GM18499 (cell line): ENCODE data around the gene FGFBP1.
"Not testable (repeated sequence)": the region's sequence is repeated elsewhere in the genome, so short reads cannot be mapped to it uniquely, and the experiment has no call there.

Source experiments
- ATAC-seq: cut with Tn5 transposase; IDR thresholded peaks from one replicate; pipeline ENCODE4 v1.9.1; 2021; ENCODE audit warnings: moderate number of reproducible peaks; ENCODE audit not compliant: insufficient read depth, unreplicated experiment

FGFBP1 gene

DNA sequence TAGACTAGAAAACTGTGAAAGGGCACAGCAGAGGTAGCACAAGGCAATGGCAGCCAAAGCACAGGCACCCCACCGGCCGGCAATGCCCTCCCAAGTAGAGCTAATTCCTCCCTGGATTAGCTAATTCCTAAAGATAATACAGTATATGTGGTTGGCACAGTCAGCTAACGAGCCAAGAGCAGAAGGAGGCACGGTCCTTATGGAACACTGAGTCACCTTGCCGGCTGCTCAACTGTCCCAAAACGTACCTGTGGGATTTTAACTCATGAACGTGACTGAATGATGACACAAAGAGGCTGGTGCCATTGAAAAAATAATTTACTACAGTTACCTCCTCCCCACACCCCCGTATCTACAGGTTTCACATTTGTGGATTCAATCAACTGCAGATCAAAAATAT is 9.1 kb upstream of the FGFBP1 start:
- ATAC-seq = no peak

DNA sequence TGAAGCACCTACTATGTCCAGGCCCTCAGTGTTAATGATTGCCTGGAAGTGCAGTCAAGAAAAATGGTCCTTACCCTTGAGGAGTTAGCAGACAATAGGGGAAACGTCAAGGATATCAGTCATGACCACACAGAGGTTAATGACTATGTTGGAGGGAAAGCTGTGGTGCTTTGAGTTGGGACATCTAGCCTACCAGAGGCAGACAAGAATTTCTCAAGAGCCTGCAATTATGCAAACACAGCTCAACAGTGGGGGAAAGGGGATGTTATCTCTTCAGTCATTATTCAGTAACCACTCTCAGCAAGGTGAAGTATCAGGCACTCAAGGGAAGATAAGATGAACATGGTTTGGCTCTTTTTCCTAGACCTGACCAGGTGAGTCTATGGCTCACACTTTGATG is 7.0 kb upstream of the FGFBP1 start:
- no peak for ATAC-seq

DNA sequence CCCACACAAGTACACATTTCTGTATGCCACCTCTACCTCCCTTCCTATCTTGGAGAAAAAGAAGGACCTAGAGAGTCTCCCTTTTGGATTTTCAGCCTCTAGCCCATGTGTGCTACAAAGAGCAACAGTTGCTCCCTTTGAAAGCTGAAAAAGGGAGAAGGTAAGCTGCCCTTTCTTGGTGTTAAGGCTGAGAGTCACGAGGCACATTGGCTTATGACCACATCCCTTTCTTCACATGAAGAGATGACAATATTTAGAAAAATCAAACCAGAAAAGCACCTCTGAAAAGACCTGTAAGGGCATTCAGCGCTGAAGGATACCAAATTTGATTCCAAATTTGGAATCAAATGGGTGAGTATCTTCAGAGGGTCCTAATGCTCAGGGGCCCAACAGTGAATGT is 6.4 kb upstream of the FGFBP1 start:
- ATAC-seq = no peak

DNA sequence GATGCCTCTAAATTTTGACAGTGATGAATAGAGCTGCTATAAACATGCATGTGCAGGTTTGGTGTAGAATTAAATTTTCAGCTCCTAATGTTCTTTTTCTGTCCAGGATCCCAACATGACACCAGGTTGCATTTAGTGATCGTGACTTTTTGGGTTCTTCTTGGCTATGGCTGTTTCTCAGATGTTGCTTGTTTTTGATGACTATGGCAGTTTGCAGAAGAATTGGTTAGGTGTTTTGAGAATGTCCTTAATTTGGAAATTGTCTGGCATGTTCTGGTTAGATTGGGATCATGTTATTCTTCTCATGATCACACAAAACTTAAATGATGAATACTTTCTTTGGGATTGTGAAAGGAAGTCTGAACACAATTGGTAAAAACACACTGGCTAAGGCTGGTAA is 3.7 kb upstream of the FGFBP1 start:
- ATAC-seq = no peak

DNA sequence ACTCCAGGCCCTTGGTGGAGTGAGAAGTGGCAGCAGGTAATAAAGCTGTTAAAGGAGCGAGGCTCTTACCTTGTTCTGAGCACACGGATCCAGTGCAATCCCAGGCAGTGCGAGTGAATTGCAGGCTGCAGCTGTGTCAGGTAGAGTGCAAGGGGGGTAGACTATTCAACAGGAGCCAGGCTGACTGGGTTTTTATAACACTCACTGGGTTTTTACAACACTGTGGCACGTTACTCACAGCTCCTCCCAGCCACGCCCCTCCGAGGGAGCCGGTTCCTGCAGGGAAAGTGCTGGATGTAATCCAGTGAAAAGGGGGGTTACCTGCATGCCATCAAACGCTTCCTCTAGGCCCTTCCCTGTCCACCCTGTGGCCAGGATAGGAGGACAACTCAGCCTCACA is 358 bp downstream of the FGFBP1 start:
- no peak for ATAC-seq

DNA sequence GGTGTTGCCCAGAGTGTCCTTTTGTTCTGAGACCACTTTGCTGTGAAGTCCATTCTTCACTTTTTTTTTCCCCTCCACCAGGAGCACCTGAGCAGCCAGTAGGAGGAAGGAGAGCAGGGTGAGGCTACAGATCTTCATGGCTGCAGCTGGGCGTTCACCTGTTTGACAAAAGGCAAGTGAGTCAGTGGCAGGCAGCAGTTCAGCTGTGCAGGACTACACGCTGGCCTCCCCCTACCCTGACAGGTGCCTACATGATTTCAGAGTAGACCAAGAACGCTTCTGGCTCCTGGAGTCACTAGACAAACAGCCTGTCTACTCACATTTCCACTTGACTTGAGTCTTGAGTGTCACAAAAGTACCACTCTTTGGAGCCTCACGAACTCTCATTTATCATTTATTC is 2.0 kb downstream of the FGFBP1 start:
- no peak for ATAC-seq

DNA sequence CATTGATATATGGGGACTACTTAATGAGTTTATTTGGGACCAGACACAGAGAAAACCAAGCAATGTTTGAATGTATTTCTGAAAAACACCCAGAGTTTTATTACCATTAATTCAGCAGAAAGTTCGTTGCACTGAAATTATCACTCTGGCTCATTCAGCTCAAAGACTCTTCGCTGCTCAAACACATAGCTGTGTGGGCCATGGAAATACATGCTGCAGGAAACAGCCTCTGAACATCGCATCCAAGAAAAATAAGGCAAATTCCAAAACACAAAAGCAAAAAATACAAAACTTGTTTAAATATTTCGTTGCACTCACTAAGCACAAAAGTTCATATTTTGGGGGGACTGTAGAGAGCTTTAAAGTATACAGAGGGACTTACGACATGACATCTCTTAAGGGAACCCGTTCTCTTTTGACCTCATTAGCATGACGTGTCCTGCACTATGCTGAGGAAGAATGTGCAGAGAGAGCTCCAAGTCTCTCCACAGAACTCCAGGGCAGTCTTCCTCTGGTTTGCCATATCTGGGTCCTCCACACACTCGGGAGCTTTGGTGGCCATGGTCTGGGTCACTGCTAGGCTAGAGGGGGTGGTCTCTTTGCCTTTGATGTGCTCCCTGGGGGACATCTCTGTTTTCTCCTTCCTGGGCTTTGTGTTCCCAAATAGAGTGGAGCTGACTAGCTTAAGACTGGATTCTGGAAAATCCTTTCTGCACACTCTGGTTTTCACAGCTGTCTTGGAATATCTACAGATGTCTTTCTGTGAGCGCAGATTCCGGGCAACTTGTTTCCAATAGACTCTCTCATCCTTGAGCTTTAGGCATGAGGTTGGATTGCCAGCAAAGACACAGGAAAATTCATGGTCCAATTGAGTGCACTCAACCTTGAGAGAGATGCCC is 2.8 kb downstream of the FGFBP1 start:
- ATAC-seq = no peak

DNA sequence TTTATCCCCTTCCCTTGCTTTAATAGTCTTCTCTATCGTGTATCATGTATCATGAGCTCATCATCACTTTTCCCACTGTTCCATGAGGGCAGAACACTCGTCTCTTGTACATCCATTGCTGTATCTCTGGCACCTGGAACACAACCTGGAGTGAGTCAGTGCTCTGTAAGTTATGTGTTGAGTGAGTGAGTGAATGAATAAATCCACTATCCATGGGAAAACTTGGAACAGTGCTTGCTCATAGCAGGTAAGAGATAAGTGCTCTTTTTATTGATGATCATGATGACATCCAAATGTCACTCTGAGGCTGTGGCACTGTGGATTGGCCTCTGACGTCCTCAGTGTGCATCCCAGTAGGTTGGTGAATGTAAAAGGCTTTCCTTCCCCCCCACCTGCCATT is 4.3 kb downstream of the FGFBP1 start:
- no peak for ATAC-seq

DNA sequence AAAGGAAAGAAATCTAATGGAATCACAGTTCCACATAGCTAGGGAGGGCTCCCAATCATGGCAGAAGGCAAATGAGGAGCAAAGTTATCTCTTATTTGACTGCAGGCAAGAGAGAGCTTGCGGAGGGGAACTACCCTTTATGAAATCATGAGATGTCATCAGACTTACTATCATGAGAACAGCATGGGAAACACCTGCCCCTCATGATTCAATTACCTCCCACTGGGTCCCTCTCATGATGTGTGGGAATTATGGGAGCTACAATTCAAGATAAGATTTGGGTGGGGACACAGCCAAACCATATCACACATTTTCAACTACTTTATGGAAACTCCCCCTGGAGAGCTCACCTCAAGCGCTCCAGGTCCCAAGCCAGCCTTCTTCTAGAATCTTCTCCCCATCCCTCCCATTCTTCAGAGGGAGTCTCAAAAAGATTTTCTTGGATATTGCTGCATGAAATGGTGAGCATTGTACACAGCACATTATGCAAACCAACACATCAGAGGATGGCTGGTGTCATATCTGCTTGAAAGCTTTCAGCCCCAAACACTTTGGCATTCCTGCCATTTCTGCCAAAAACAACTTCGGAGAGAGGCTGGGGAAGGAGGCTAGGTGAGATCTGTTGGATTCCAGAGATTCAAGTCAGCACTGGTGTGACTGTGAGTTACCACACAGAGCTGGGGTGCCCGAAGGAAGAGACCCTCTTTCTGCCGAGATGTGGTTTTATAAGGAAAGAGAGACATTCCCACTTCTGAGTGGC is 6.9 kb downstream of the FGFBP1 start:
- ATAC-seq = no peak

DNA sequence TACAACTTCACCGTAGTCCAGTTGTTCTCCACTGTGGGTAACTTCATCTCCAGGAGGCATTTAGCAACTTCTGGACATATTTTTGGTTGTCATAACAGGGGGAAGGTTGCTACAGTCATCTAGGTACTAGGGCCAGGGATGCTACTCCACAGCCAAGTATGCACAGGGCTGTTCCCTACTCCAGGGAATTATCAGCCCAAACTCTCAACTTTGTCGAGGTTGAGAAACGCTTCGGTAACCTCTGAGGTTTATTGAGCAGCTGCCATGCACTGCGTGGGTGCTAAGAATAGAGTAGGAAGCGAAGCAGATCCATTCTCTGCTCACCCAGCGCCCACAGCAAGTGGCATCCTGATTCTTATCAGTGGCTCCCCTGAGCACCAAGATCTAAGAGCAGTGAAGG is 8.2 kb downstream of the FGFBP1 start:
- no peak for ATAC-seq

DNA sequence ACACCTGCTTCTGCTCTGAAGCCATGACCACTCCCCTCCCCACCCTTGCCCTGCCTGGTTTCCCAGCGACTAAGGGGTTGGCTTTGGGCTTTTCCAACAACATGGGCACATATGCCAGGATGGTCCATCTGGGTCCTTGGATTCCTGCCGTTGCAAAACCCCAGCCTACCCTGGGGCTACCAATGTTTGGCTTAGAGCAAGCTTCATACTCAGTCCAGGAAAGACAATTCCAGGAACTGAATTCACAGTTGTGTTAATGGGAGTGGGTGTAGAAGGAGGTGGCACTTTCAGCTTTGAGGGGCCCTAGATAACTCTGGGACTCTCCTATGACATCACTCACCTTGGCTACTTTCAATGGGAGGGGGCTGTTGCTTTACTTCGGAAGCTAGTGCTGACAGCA is 9.0 kb downstream of the FGFBP1 start:
- no peak for ATAC-seq

DNA sequence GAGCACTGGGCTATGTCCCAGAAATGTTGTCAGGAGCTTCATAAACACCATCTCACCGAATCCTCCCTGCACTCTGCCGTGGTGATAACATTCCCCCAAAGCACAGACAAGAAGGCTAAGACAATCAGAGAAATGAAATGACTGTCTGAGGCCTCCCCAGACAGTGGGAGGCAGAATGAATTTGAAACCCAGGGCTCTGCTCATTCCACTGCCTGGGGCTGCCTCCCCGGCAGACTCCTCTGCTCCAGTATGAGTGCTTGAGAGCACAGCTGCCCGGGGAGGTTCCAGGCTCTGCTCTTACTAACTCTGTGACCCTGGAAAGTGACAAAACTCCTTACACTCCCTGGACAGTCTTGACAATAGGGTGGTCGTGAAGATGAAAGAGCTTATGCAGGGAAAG is 9.7 kb downstream of the FGFBP1 start:
- no peak for ATAC-seq

DNA sequence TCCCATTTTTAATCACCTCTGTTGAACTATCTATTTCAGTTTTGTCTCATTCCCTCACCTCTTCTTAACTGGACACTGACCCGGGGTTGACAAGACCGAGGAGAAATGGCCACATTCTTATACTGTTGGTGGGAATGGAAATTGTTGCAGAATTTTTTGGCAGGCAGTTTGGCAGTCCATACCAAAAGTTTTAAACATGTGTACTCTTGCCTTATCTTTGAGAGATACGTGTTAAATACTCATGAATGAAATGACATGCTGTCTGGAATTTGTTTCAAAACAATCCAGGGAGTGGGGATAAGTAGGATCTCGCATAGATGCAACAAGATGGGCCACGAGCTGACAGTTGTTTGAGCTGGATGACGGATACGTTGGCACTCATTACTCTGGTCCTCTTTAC is 12.1 kb downstream of the FGFBP1 start:
- no peak for ATAC-seq

DNA sequence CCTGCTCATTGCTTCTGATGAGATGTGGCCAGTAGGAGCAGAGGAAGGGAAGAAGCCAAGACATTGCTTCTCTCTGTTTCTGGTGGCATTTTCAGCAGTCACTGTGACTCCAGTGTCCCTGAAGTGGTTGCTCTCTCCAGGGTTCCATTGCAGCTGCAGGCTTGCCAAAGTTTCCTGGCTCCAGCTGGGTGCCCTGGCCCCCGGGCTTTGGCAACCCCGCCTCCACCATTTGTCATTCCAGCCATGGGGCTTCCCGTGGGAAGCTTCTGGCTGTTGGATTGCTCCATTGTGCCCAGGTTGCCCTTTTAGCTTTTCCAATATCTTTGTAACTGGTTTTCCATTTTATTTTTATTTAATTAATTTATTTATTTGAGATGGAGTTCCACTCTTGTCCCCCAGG is 12.7 kb downstream of the FGFBP1 start:
- no peak for ATAC-seq

DNA sequence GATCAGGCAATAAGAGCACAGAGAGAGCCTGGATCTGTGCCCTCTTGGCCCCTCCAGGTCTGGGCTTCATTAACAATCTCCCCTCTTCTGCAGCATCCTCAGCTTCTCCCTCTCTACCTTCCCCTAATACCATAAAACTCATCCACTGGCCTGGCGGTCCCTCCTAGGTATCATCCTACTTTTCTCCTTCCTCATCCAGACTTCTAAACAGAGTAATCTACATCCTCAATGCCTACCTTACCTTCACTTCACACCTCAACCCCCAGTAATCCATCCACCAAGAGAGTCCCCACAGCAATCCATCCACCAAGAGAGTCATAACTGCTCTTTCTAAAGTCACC is 17.0 kb downstream of the FGFBP1 start:
- no peak for ATAC-seq

DNA sequence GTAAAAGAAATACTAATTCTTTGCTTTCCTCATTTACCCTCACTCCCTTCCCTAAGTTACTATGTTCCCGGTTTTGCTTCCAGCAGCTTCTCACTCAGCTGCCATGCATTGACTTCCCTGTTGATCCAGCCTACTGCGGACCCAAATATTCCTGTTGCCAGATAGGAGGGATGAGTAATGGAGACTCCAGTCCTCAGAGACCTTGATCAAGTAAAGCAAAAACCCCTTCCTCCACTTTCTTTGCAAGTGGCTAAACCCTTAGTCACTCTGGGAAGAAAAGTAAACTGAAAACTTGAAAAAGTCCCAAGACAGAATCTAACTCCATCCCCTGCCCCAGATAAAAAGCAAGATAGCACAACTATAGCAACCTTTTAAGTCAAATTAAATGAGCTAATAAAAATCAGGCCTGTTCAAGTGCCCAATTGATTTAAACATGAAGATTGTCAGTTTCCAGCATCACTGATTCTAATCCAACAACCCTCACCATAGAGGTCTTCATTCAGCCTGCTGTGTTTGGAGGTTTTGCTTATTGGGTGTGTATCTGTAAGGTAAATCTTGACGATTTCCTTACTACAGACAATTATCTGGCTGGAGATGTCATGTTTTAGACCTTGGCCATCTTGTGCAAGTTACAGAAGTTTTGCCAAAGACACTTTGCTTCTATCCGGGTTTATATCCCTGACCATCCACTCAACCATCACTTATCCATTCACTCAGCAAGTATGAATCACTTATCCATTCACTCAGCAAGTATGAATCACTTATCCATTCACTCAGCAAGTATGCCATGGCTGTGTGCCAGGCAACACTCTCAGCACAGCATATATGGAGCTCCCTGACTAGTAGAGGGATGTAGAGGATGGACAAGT is 17.6 kb downstream of the FGFBP1 start:
- ATAC-seq = no peak

DNA sequence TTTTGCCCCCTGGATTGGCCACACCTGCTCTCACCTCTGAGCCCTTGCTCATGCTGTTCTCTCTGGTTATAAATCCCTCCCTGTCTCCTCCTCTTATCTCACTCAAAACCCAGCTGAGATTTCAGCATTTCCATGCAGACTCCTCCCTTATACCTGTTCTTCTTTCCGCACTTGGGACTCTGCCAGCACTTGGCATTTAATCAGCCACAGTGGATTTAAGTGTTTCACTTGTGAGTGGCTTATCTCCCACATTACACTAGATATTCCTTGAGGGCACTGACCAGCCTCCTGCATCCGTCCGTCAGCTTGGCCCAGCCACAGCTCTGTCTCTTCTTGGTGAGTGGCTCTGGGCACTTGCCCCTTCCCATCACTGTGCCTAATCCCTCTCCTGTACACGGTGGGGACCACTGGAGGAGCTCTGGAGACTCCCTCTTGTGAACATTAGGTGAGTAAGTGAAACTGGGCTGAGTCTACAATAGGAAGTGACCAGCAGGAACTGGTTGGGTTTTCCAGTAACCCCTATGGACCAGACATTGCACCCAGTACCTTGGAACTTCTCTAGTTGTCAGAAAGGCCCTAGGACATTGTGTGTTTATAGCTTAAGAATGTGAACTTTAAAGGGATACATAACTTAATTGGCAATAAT is 19.9 kb downstream of the FGFBP1 start:
- ATAC-seq = no peak

DNA sequence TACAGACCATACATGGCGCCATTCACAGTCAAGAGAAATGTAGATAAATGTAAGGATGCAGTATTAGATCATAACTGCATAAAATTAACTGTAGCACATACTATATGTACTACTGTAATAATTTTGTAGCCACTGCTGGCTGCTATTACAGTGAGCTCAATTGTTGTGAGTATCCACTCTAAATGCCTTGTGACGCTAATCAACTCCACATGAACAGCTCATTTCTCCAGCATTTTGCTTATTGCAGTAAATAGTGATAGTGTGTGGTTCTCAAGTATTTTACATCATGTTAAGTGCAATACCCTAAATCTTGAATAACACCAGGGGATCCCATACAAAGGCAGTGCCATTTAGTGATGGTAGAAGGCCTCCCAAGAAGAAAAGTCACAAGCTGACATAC is 21.2 kb downstream of the FGFBP1 start:
- no peak for ATAC-seq

DNA sequence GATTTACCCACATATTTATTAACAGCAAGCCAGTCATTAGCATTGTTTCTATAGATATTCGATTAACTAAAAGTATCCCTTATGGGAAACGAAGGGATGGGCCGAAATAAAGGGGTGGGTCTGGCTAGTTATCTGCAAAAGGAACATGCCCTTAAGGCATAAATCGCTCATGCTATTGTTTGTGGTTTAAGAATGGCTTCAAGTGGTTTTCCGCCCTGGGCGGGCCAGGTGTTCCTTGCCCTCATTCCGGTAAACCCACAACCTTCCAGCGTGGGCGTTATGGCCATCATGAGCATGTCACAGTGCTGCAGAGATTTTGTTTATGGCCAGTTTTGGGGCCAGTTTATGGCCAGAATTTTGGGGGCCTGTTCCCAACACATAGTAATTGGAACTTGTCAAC is 22.2 kb downstream of the FGFBP1 start:
- not testable (repeated sequence) for ATAC-seq

DNA sequence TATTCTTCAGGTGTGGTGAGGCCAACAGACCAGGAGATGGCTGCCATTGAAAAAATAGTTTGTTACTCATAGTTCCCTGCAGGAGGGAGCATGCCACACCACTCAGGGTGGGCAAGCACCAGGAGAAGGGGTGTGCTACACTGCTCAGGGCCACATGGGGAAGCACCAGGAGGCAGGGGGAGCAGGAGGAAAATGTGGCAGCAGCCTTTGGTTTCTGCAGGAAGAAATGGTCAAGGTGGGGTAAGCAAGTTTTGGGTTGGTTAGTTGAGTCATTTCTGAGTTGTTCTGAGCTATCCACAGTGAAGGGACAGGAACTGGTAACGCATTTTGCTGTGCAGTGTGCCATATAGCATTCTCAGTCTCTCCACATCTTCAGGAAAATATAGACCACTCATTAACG is 23.8 kb downstream of the FGFBP1 start:
- no peak for ATAC-seq
